Spleen (tissue), 11 donors: Measurements from ENCODE around the gene CAMTA1. TPM values are rescaled to one million over a fixed set of nuclear protein-coding genes. Genes with fewer than 3 reads are reported as not detected.
A peak's percentile ranks its signal among the peaks of the same experiment; 100 is the strongest.

ENCODE experiments used
- DNase-seq: peaks from one replicate; pipeline ENCODE4 v3.0.0-alpha.2; 2020
- H3K27ac ChIP-seq, 8 donors: fragments of 200-600 bp; sonication (generic) in 7 of 8; 1 replicate in 4 of 8; 2 replicates in 4 of 8; pipeline versions ENCODE4 v1.5.0 to v1.8.0; 2016 to 2021; ENCODE audit warnings: inconsistent platforms in 4 of 8, mild to moderate bottlenecking in 4 of 8, moderate library complexity in 1 of 8
- H3K27me3 ChIP-seq, 7 donors: fragments of 200-600 bp; sonication (generic) in 6 of 7; replicated peaks in 1 of 7; 1 replicate in 4 of 7; 2 replicates in 3 of 7; pipeline versions ENCODE4 v1.5.0 to v1.8.0; 2016 to 2021; ENCODE audit warnings: inconsistent platforms in 3 of 7, mild to moderate bottlenecking in 1 of 7
- H3K36me3 ChIP-seq, 6 donors: fragments of 200-600 bp; sonication (generic) in 5 of 6; 1 replicate in 4 of 6; 2 replicates in 2 of 6; pipeline versions ENCODE4 v1.5.0 to v1.8.0; 2016 to 2021; ENCODE audit warnings: inconsistent platforms in 2 of 6
- H3K4me1 ChIP-seq, 6 donors: fragments of 200-600 bp; sonication (generic) in 5 of 6; 1 replicate in 3 of 6; 2 replicates in 3 of 6; pipeline versions ENCODE4 v1.5.0 to v1.8.0; 2016 to 2021; ENCODE audit warnings: inconsistent platforms in 3 of 6
- H3K4me3 ChIP-seq, 8 donors: fragments of 200-600 bp; sonication (generic) in 7 of 8; 1 replicate in 4 of 8; 2 replicates in 4 of 8; pipeline versions ENCODE4 v1.5.0 to v1.8.0; 2016 to 2021; ENCODE audit warnings: inconsistent platforms in 4 of 8, mild to moderate bottlenecking in 4 of 8, moderate library complexity in 2 of 8
- H3K9me3 ChIP-seq, 8 donors: fragments of 200-600 bp; sonication (generic) in 7 of 8; 1 replicate in 4 of 8; 2 replicates in 4 of 8; pipeline versions ENCODE4 v1.5.0 to v1.8.0; 2016 to 2021; ENCODE audit warnings: inconsistent platforms in 4 of 8
- POLR2A ChIP-seq, 3 donors: fragments of 450-650 bp; IDR thresholded peaks; one replicate each; pipeline ENCODE4 v1.5.1; 2017; ENCODE audit warnings: antibody characterized with exemption in 3 of 3, mild to moderate bottlenecking in 1 of 3
- POLR2AphosphoS5 ChIP-seq, 3 donors: sonication (generic); formaldehyde crosslinking; IDR thresholded peaks; one replicate each; pipeline ENCODE4 v1.5.1; 2017; ENCODE audit warnings: antibody characterized with exemption in 3 of 3
- WGBS, 5 donors: extraction: QIAGEN DNeasy Blood & Tissue Kit in 3 of 5; methylation state at CpG; one replicate each; pipeline versions ENCODE4 v1.1.5 to v1.1.7; 2013 to 2018; 5-methylcytosine and 5-hydroxymethylcytosine counted together
- intact Hi-C: fragments of 100-400 bp; cut with DNase I; formaldehyde crosslinking; loops from one replicate; pipeline ENCODE4 v1.15.0; 2023; ENCODE audit warnings: low total_unique reads
- polyA plus RNA-seq, 3 donors: library from polyadenylated mRNA; stranded (reverse); fragments of 200-250 nt; gene quantifications; one replicate each; pipeline ENCODE4 v1.2.1, GENCODE V29; 2013
- total RNA-seq, 7 donors: library from RNA; depleted of rRNA in 3 of 7; stranded (reverse); fragments of >200 nt in 3 of 7; fragmentation: NEBNext Ultra II Directional in 4 of 7; extraction: Animal tissue kit (Norgen Biotek cat#: 25700) in 4 of 7; gene quantifications; one replicate each; pipeline versions ENCODE4 v1.1.0 to v1.2.1, GENCODE V29; 2016 to 2021
- TF ChIP-seq, protein P1 (sequence below), 11 experiments: fragments of 200-600 bp in 7 of 11; fragments of 450-650 bp in 4 of 11; sonication (generic) in 4 of 11; IDR thresholded peaks in 8 of 11; conservative IDR thresholded peaks in 3 of 11; 1 replicate in 7 of 11; 2 replicates in 4 of 11; pipeline versions ENCODE4 v1.4.0 to v1.8.0; 2016 to 2021; ENCODE audit warnings: antibody characterized with exemption in 11 of 11, inconsistent platforms in 4 of 11, mild to moderate bottlenecking in 1 of 11
- donor health status: healthy with polysubstance abuse.
- donor health status: DM: no; HTN: no; CAD: no; lungs with moderate emphysema.
- donor health status: DM: no; HTN: no; CAD: no.
- donor health status: Bipolar disorder and iron deficiency.
- donor health status: healthy.
- donor health status: DM: no; HTN: no; CAD: no.
- donor health status: DM: yes; HTN: yes; CAD: no.

The CAMTA1 gene
- total and polyA plus RNA-seq, 10 donors = 53.0 to 106 (median 77.3) TPM

GRCh38 chr1:7560601-7561181 lies 775.4 kb downstream of the CAMTA1 start:
- no peaks in the 10 kb centered on the region for H3K9me3 ChIP-seq
- no peaks in the 10 kb centered on the region for H3K36me3 ChIP-seq
- peak; percentile 54 for DNase-seq
- H3K4me3 ChIP-seq = no peak overlapping the region
- H3K27ac ChIP-seq = no peak overlapping the region
- intact Hi-C loops = no loop called here
- WGBS, 5 donors = 85 to 95% (median 90%) methylated on average over 11 to 15 of the region's 15 CpGs
- H3K27me3 ChIP-seq = peaks cover 0 to 10% (median 0%) of the 10 kb centered on the region in 7 donors
- peaks cover 0 to 15% (median 0%) of the 10 kb centered on the region in 6 donors for H3K4me1 ChIP-seq
- no peak for TF ChIP-seq POLR2A (IDR thresholded peaks at IDR 0.05)
- no peak for TF ChIP-seq POLR2AphosphoS5 (IDR thresholded peaks at IDR 0.05)
- TF ChIP-seq, protein P1, sequence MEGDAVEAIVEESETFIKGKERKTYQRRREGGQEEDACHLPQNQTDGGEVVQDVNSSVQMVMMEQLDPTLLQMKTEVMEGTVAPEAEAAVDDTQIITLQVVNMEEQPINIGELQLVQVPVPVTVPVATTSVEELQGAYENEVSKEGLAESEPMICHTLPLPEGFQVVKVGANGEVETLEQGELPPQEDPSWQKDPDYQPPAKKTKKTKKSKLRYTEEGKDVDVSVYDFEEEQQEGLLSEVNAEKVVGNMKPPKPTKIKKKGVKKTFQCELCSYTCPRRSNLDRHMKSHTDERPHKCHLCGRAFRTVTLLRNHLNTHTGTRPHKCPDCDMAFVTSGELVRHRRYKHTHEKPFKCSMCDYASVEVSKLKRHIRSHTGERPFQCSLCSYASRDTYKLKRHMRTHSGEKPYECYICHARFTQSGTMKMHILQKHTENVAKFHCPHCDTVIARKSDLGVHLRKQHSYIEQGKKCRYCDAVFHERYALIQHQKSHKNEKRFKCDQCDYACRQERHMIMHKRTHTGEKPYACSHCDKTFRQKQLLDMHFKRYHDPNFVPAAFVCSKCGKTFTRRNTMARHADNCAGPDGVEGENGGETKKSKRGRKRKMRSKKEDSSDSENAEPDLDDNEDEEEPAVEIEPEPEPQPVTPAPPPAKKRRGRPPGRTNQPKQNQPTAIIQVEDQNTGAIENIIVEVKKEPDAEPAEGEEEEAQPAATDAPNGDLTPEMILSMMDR (IDR thresholded peaks at IDR 0.05 in 8 of 11, conservative IDR thresholded peaks at IDR 0.05 in 3 of 11) = no peak

DNA sequence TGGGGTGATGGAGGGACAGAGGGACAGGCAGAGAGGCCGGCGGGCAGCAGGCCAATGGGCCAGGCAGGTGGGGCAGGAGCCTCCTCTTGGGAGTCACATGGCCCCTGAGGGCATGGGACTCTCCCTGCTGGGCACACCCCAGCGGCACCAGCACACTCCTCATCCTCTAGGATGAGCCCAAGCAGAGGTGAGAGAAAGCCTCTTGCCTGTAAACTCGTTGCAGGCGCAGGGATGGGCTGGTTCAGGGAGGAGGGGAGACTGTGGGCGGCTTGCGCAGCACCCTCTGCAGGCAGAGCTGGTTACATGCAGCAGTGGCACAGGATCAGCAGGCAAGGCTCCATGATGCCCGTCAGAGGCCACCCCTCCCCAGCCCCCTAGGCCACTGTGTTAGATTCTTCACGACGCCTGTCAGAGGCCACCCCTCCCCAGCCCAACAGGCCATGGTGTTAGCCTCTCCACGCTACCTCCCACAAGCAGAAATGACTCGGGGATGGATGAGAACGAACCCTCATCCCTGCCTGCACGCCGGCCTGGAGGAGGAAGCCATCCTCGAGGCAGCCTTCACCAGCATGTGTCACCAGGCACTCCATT lies 776.2 kb downstream of the CAMTA1 start:
- Histone ChIP-seq H3K36me3 (no peaks in the 10 kb centered on the region), H3K4me1 (peaks cover 0 to 15% (median 0%) of the 10 kb centered on the region in 6 donors), H3K4me3 (no peak overlapping the region), H3K27ac (no peak overlapping the region), H3K9me3 (no peaks in the 10 kb centered on the region), H3K27me3 (peaks cover 0 to 4% (median 0%) of the 10 kb centered on the region in 7 donors)
- intact Hi-C loops = no loop called here
- TF ChIP-seq POLR2A (IDR thresholded peaks at IDR 0.05) (no peak), POLR2AphosphoS5 (IDR thresholded peaks at IDR 0.05) (no peak)
- TF ChIP-seq, protein P1 (IDR thresholded peaks at IDR 0.05 in 8 of 11, conservative IDR thresholded peaks at IDR 0.05 in 3 of 11) = peak in 1 of 11 experiments; percentile 31
- peak; percentile 63 for DNase-seq
- whole genome bisulfite sequencing, 5 donors = 66 to 79% (median 75%) methylated on average over 8 to 16 of the region's 16 CpGs

GRCh38 chr1:7561936-7562728 lies 776.9 kb downstream of the CAMTA1 start:
- peak; percentile 35 for DNase-seq
- WGBS, 5 donors = 83 to 93% (median 91%) methylated on average over 26 of the region's 26 CpGs
- H3K27ac ChIP-seq = no peak overlapping the region

More at GRCh38 chr1:7561936-7562728, 776.9 kb downstream of the CAMTA1 start:
- H3K36me3 ChIP-seq = no peaks in the 10 kb centered on the region
- intact Hi-C loops = no loop called here
- H3K9me3 ChIP-seq = no peaks in the 10 kb centered on the region
- TF ChIP-seq POLR2A (IDR thresholded peaks at IDR 0.05) (no peak), POLR2AphosphoS5 (IDR thresholded peaks at IDR 0.05) (no peak)
- TF ChIP-seq, protein P1 (IDR thresholded peaks at IDR 0.05 in 8 of 11, conservative IDR thresholded peaks at IDR 0.05 in 3 of 11) = no peak
- peaks cover 0 to 13% (median 0%) of the 10 kb centered on the region in 6 donors for H3K4me1 ChIP-seq
- H3K27me3 ChIP-seq = peaks cover 0 to 4% (median 0%) of the 10 kb centered on the region in 7 donors
- H3K4me3 ChIP-seq = no peak overlapping the region
